Endodermal cell (in vitro differentiated cells): ENCODE data around the gene MSL2. TPM values are rescaled to one million over a fixed set of nuclear protein-coding genes. Genes with fewer than 3 reads are reported as not detected.

Source experiments
- DNase-seq: peaks from one replicate; pipeline ENCODE4 v3.0.0-alpha.2; 2017
- H3K27ac ChIP-seq: 2 replicates; pipeline ENCODE4 v1.5.1; 2013; ENCODE audit warnings: mild to moderate bottlenecking, low read depth, low read length, moderate library complexity
- H3K27me3 ChIP-seq: 2 replicates; pipeline ENCODE4 v1.6.1; 2013; ENCODE audit warnings: mild to moderate bottlenecking, low read length, moderate library complexity; ENCODE audit not compliant: insufficient read depth, control insufficient read depth, poor library complexity, severe bottlenecking
- H3K36me3 ChIP-seq: 2 replicates; pipeline ENCODE4 v1.7.0; 2013; ENCODE audit warnings: mild to moderate bottlenecking, low read length, moderate library complexity; ENCODE audit not compliant: control insufficient read depth, insufficient read depth
- H3K4me1 ChIP-seq: one replicate; pipeline ENCODE4 v1.7.0; 2013; ENCODE audit warnings: low read length; ENCODE audit not compliant: control insufficient read depth, insufficient read depth
- H3K4me3 ChIP-seq: 2 replicates; pipeline ENCODE4 v1.5.1; 2013; ENCODE audit warnings: mild to moderate bottlenecking, low read length, moderate library complexity
- H3K9ac ChIP-seq: 2 replicates; pipeline ENCODE4 v1.6.1; 2013; ENCODE audit warnings: mild to moderate bottlenecking, low read length, moderate library complexity; ENCODE audit not compliant: poor library complexity, severe bottlenecking; ENCODE audit errors: extremely low read depth
- H3K9me3 ChIP-seq: 2 replicates; pipeline ENCODE4 v1.6.1; 2013; ENCODE audit warnings: mild to moderate bottlenecking, low read length, moderate library complexity; ENCODE audit not compliant: control insufficient read depth
- H3K27ac Mint-ChIP-seq: 2 replicates; pipeline ENCODE4 v1.8.0; 2020; ENCODE audit warnings: mixed read lengths
- H3K27me3 Mint-ChIP-seq: 2 replicates; pipeline ENCODE4 v1.8.0; 2021; ENCODE audit warnings: mild to moderate bottlenecking, mixed read lengths; ENCODE audit not compliant: insufficient read depth
- H3K36me3 Mint-ChIP-seq: 2 replicates; pipeline ENCODE4 v1.8.0; 2020; ENCODE audit warnings: low read depth, mixed read lengths
- H3K4me1 Mint-ChIP-seq: 2 replicates; pipeline ENCODE4 v1.8.0; 2020; ENCODE audit warnings: mixed read lengths
- H3K4me3 Mint-ChIP-seq: 2 replicates; pipeline ENCODE4 v1.8.0; 2020; ENCODE audit warnings: mild to moderate bottlenecking, moderate library complexity, mixed read lengths
- H3K9me3 Mint-ChIP-seq: 2 replicates; pipeline ENCODE4 v1.8.0; 2020; ENCODE audit warnings: mild to moderate bottlenecking, mixed read lengths
- WGBS, 2 experiments: methylation state at CpG; one replicate each; pipeline versions ENCODE4 v1.1.5 to v1.1.7; 2013; ENCODE audit warnings: missing lambda C conversion rate in 2 of 2, mixed read lengths in 1 of 2; ENCODE audit not compliant: insufficient coverage in 1 of 2, insufficient read length in 1 of 2; 5-methylcytosine and 5-hydroxymethylcytosine counted together
- total RNA-seq, 2 donors: library from RNA; stranded (reverse); fragmentation: NEBNext Ultra II Directional in 1 of 2; extraction: Animal tissue kit (Norgen Biotek cat#: 25700) in 1 of 2; gene quantifications; 2 replicates in 1 of 2; 3 replicates in 1 of 2; pipeline ENCODE4 v1.2.1, GENCODE V29; 2021
- TF ChIP-seq, protein P1 (sequence below): fragments of 200-600 bp; sonication (generic); conservative IDR thresholded peaks from 2 replicates; pipeline ENCODE4 v1.5.0; 2021; ENCODE audit warnings: antibody characterized with exemption, mild to moderate bottlenecking

The MSL2 gene
- total RNA-seq, 2 donors from 2014 or later = 35.1 to 45.7 TPM

- Histone ChIP-seq H3K9me3 (peaks cover 1% of the 10 kb centered on the region), H3K36me3 (peaks cover 52% of the 10 kb centered on the region), H3K27me3 (no peaks in the 10 kb centered on the region), H3K4me1 (no peaks in the 10 kb centered on the region), H3K4me3 (no peak overlapping the region), H3K27ac (no peak overlapping the region), H3K9ac (no peak overlapping the region)
- peaks cover 3% of the 10 kb centered on the region for H3K9me3 Mint-ChIP-seq
- H3K4me3 Mint-ChIP-seq = no peak overlapping the region
- no peaks in the 10 kb centered on the region for H3K27me3 Mint-ChIP-seq
- H3K4me1 Mint-ChIP-seq = peaks cover 2% of the 10 kb centered on the region
- 92 to 100% methylated on average over 2 to 4 of the region's 4 CpGs for WGBS, 2 experiments
- H3K27ac Mint-ChIP-seq = no peak overlapping the region
- DNase-seq = no peak
- peaks cover 24% of the 10 kb centered on the region for H3K36me3 Mint-ChIP-seq
- TF ChIP-seq, protein P1, sequence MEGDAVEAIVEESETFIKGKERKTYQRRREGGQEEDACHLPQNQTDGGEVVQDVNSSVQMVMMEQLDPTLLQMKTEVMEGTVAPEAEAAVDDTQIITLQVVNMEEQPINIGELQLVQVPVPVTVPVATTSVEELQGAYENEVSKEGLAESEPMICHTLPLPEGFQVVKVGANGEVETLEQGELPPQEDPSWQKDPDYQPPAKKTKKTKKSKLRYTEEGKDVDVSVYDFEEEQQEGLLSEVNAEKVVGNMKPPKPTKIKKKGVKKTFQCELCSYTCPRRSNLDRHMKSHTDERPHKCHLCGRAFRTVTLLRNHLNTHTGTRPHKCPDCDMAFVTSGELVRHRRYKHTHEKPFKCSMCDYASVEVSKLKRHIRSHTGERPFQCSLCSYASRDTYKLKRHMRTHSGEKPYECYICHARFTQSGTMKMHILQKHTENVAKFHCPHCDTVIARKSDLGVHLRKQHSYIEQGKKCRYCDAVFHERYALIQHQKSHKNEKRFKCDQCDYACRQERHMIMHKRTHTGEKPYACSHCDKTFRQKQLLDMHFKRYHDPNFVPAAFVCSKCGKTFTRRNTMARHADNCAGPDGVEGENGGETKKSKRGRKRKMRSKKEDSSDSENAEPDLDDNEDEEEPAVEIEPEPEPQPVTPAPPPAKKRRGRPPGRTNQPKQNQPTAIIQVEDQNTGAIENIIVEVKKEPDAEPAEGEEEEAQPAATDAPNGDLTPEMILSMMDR = no peak
Measured at GRCh38 chr3:136152176-136152843, 43.8 kb downstream of the MSL2 start.

DNA sequence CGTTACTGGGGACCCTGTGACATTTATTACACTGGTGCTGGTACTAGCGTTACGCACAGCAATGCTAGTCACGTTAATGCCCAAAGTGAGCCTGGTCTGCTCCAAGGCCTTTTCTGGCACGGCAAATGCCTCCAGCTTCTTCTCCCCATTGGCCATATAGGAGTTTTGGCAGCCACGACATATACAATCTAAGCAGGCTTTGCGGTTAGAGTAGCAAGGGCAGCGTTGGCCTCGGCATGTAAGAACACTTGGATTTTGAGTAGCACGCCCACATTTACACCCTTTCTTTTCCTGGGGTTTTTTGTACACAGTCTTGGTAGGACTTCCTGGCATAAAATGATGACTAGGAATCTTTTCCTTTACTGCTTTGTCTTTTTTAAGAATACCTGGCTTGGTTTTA lies 44.9 kb downstream of the MSL2 start:
- H3K27ac Mint-ChIP-seq = no peak overlapping the region
- H3K4me3 Mint-ChIP-seq = no peak overlapping the region
- no peak overlapping the region for H3K27ac ChIP-seq
- H3K9me3 Mint-ChIP-seq = no peaks in the 10 kb centered on the region
- peaks cover 2% of the 10 kb centered on the region for H3K4me1 Mint-ChIP-seq
- no peak overlapping the region for H3K9ac ChIP-seq
- H3K9me3 ChIP-seq = no peaks in the 10 kb centered on the region
- no peak overlapping the region for H3K4me3 ChIP-seq
- peaks cover 59% of the 10 kb centered on the region for H3K36me3 ChIP-seq
- H3K27me3 Mint-ChIP-seq = no peaks in the 10 kb centered on the region
- 95 to 97% methylated on average over 9 to 10 of the region's 10 CpGs for WGBS, 2 experiments
- no peaks in the 10 kb centered on the region for H3K27me3 ChIP-seq
- no peak for DNase-seq
- H3K4me1 ChIP-seq = no peaks in the 10 kb centered on the region
- TF ChIP-seq, protein P1 = no peak
- H3K36me3 Mint-ChIP-seq = peaks cover 25% of the 10 kb centered on the region

- DNase-seq = no peak
- H3K27me3 Mint-ChIP-seq = peaks cover 8% of the 10 kb centered on the region
- peaks cover 35% of the 10 kb centered on the region for H3K36me3 Mint-ChIP-seq
- H3K27ac Mint-ChIP-seq = no peak overlapping the region
- peaks cover 2% of the 10 kb centered on the region for H3K4me1 Mint-ChIP-seq
- WGBS, 2 experiments = 93 to 100% methylated on average over 3 of the region's 3 CpGs
- H3K4me3 Mint-ChIP-seq = no peak overlapping the region
- Histone ChIP-seq H3K9ac (no peak overlapping the region), H3K36me3 (peaks cover 71% of the 10 kb centered on the region), H3K9me3 (no peaks in the 10 kb centered on the region), H3K4me3 (no peak overlapping the region), H3K27me3 (no peaks in the 10 kb centered on the region), H3K4me1 (no peaks in the 10 kb centered on the region), H3K27ac (no peak overlapping the region)
- H3K9me3 Mint-ChIP-seq = no peaks in the 10 kb centered on the region
- TF ChIP-seq, protein P1 = no peak
Measured at GRCh38 chr3:136149667-136150066, 46.5 kb downstream of the MSL2 start.
